GM13976 (cell line): ENCODE measurements around the gene RPP38.
A peak's percentile ranks its signal among the peaks of the same experiment; 100 is the strongest.

ENCODE experiments used
- DNase-seq: peaks from one replicate; pipeline ENCODE4 v3.0.0; 2012; ENCODE audit warnings: low spot score
- CTCF ChIP-seq: IDR thresholded peaks from 2 replicates; pipeline ENCODE4 v1.5.1; 2012; ENCODE audit warnings: borderline replicate concordance, mild to moderate bottlenecking; ENCODE audit not compliant: insufficient read depth; ENCODE audit errors: extremely low read depth, missing control alignments, control extremely low read depth
- in situ Hi-C: fragments of 300-500 bp; cut with MboI; formaldehyde crosslinking; loops from one replicate; pipeline ENCODE4 v1.12.0; 2022; ENCODE audit warnings: low sequenced_read_pairs, mixed read lengths, inconsistent platforms; ENCODE audit not compliant: unreplicated experiment

Gene RPP38

GRCh38 chr10:15118615-15119014 lies 21.5 kb downstream of the RPP38 start:
- TF ChIP-seq CTCF: no peak
- in situ Hi-C loops: no loop called here
- no peak for DNase-seq

- DNase-seq: no peak
- TF ChIP-seq CTCF: no peak
- in situ Hi-C loops: no loop called here
These were observed 23.4 kb downstream of the RPP38 start for GRCh38 chr10:15120523-15120922.

DNA sequence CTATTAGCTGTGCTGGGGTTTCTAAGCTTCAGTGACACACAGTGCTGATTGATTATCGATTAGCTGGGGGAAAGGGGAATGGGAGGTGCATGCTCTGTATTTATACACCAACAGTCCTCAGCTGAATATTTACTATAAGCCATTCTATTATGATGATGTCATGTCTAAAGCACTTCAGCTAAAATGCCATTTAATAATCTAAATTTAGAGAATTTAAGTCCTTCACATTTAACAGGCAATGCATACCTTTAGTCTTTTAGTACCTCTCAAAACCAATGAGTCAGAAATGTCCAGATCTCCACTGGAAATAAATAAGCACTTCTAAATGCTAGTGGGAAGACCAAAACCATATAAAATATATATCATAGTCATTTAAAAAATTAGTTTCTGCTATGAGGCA lies 24.6 kb downstream of the RPP38 start:
- no peak for DNase-seq
- in situ Hi-C loops: no loop called here

GRCh38 chr10:15122477-15123030 lies 25.4 kb downstream of the RPP38 start:
- TF ChIP-seq CTCF: no peak
- DNase-seq: peak; percentile 74

More for the DNA sequence above, 24.6 kb downstream of the RPP38 start:
- no peak for TF ChIP-seq CTCF

GRCh38 chr10:15123749-15124184 lies 26.6 kb downstream of the RPP38 start:
- in situ Hi-C loops: no loop called here
- TF ChIP-seq CTCF: no peak
- DNase-seq: peak; percentile 39

More at GRCh38 chr10:15122477-15123030, 25.4 kb downstream of the RPP38 start:
- in situ Hi-C loops: no loop called here

- no peak for TF ChIP-seq CTCF
- in situ Hi-C loops: no loop called here
- DNase-seq: no peak
These were observed 27.0 kb downstream of the RPP38 start for GRCh38 chr10:15124190-15124589.

GRCh38 chr10:15124908-15125307 lies 27.8 kb downstream of the RPP38 start:
- no peak for DNase-seq
- TF ChIP-seq CTCF: no peak
- in situ Hi-C loops: no loop called here
